ENCODE data around the gene SDS. TPM values are rescaled to one million over a fixed set of nuclear protein-coding genes. Genes with fewer than 3 reads are reported as not detected.

SDS gene
- total RNA-seq, 1 donor from 2014 or later, result not detected

DNA sequence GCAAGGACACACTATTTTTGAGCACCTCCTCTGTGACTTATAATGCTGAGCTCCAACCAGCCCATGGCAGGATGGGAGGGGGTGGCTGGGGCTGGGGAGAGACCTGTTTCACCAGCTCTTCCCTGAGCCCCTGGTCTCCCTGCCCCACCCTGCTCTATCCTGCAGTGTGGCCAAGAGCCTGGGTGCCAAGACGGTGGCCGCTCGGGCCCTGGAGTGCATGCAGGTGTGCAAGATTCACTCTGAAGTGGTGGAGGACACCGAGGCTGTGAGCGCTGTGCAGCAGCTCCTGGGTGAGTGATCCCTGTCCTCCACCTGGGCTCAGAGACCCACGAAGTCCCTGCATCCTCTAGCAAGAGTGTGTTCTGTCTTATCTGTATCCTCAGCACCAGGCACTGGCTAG lies 32.9 kb upstream of the SDS start:
- H3K27ac ChIP-seq (replicated peaks), result no peak overlapping the region
- H3K27me3 ChIP-seq (ENCODE audit: low read depth), result peaks cover 19% of the 10 kb centered on the region
- no peaks in the 10 kb centered on the region for H3K9me3 ChIP-seq (replicated peaks)
- H3K36me3 ChIP-seq, result no peaks in the 10 kb centered on the region
- intact Hi-C loops (cut with micrococcal nuclease), result no loop called here
- H3K4me3 ChIP-seq, result no peak overlapping the region
- DNase-seq, result no peak
- H3K4me1 ChIP-seq, result no peaks in the 10 kb centered on the region
- TF ChIP-seq, protein P1, sequence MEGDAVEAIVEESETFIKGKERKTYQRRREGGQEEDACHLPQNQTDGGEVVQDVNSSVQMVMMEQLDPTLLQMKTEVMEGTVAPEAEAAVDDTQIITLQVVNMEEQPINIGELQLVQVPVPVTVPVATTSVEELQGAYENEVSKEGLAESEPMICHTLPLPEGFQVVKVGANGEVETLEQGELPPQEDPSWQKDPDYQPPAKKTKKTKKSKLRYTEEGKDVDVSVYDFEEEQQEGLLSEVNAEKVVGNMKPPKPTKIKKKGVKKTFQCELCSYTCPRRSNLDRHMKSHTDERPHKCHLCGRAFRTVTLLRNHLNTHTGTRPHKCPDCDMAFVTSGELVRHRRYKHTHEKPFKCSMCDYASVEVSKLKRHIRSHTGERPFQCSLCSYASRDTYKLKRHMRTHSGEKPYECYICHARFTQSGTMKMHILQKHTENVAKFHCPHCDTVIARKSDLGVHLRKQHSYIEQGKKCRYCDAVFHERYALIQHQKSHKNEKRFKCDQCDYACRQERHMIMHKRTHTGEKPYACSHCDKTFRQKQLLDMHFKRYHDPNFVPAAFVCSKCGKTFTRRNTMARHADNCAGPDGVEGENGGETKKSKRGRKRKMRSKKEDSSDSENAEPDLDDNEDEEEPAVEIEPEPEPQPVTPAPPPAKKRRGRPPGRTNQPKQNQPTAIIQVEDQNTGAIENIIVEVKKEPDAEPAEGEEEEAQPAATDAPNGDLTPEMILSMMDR (IDR thresholded peaks at IDR 0.05; ENCODE audit: borderline replicate concordance), result no peak

DNA sequence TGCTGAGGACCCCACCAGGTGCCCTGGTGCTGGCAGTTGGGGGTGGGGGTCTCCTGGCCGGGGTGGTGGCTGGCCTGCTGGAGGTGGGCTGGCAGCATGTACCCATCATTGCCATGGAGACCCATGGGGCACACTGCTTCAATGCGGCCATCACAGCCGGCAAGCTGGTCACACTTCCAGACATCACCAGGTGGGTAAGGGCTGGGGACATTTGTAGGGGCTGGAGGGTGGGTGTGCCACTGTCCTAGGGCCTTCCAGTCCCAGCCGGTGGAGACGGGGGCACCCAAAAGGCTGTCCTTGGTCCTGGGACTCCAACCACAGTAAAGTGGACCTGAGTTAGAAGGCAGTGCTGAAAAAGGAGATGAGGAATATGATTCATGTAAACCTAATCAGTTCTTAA lies 31.7 kb upstream of the SDS start:
- Histone ChIP-seq H3K4me1 (no peaks in the 10 kb centered on the region), H3K9me3 (replicated peaks) (no peaks in the 10 kb centered on the region), H3K4me3 (no peak overlapping the region), H3K27ac (replicated peaks) (no peak overlapping the region), H3K27me3 (ENCODE audit: low read depth) (peaks cover 7% of the 10 kb centered on the region), H3K36me3 (no peaks in the 10 kb centered on the region)
- no peak for DNase-seq
- intact Hi-C loops (cut with micrococcal nuclease), result no loop called here
- TF ChIP-seq, protein P1 (IDR thresholded peaks at IDR 0.05; ENCODE audit: borderline replicate concordance), result no peak

DNA sequence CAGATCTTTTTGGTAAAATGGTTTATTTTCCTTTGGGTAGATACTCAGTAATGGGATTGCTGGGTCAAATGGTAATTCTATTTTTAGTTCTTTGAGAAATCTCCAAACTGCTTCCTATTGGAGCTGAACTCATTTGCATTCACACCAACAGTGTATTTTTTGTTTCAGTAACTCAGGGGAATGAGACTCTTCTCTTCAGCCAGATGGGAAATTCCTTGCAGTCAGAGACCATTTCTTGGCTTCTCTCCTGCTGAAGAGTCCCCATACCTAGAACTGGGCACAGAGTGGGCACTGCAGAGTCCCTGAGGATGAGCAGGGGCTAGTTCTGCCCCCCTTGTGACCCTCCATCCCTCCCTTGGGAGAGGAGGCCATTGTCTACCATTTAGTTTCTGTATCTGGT lies 29.3 kb upstream of the SDS start:
- Histone ChIP-seq H3K27ac (replicated peaks) (no peak overlapping the region), H3K4me3 (no peak overlapping the region), H3K9me3 (replicated peaks) (no peaks in the 10 kb centered on the region), H3K27me3 (ENCODE audit: low read depth) (peaks cover 13% of the 10 kb centered on the region), H3K36me3 (no peaks in the 10 kb centered on the region), H3K4me1 (no peaks in the 10 kb centered on the region)
- intact Hi-C loops (cut with micrococcal nuclease), result no loop called here
- DNase-seq, result no peak
- TF ChIP-seq, protein P1 (IDR thresholded peaks at IDR 0.05; ENCODE audit: borderline replicate concordance), result no peak

DNA sequence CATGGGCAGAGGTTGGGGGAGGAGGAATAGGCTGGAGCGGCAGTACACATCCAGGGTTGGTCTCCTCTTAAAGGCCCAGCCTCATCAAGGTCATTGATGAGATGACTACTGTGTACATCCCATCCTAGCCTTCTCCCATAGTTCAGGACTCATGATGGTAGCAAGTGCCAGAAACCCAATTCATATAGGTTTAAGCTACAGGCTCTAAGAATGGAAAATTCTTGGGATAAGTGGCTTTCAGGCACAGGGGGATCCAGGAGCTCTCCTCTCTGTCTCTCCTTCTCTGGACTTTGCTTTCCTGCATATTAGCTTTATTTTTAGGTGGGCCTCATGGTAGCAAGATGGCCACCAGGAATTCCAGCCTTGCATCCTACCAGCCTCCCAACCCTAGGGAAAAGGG lies 24.8 kb upstream of the SDS start:
- TF ChIP-seq, protein P1 (IDR thresholded peaks at IDR 0.05; ENCODE audit: borderline replicate concordance), result no peak
- no peaks in the 10 kb centered on the region for H3K9me3 ChIP-seq (replicated peaks)
- no peaks in the 10 kb centered on the region for H3K36me3 ChIP-seq
- no peaks in the 10 kb centered on the region for H3K4me1 ChIP-seq
- H3K27me3 ChIP-seq (ENCODE audit: low read depth), result peaks cover 15% of the 10 kb centered on the region
- no peak overlapping the region for H3K27ac ChIP-seq (replicated peaks)
- no peak overlapping the region for H3K4me3 ChIP-seq
- no peak for DNase-seq
- intact Hi-C loops (cut with micrococcal nuclease), result no loop called here

DNA sequence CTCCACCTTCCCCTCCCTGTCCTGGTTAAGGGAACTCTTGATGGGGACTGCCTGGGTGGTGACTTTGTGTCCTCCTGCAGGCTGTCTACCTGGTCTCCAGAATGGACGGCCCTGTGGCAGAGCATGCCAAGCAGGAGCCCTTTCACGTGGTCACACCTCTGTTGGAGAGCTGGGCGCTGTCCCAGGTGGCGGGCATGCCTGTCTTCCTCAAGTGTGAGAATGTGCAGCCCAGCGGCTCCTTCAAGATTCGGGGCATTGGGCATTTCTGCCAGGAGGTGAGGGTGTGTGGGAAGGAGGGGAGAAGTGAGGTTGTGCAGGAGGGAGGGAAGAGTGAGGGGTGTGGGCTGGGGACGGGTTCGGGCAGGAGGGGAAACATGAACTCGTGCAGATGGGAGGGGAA lies 24.2 kb upstream of the SDS start:
- intact Hi-C loops (cut with micrococcal nuclease), result no loop called here

More for the DNA sequence above, 24.2 kb upstream of the SDS start:
- Histone ChIP-seq H3K36me3 (no peaks in the 10 kb centered on the region), H3K4me1 (peaks cover 2% of the 10 kb centered on the region), H3K9me3 (replicated peaks) (no peaks in the 10 kb centered on the region), H3K4me3 (no peak overlapping the region), H3K27me3 (ENCODE audit: low read depth) (peaks cover 15% of the 10 kb centered on the region), H3K27ac (replicated peaks) (no peak overlapping the region)
- DNase-seq, result no peak
- TF ChIP-seq, protein P1 (IDR thresholded peaks at IDR 0.05; ENCODE audit: borderline replicate concordance), result no peak

All from left ventricle myocardium inferior (tissue), 1 donor.